Endothelial cell of umbilical vein (primary cell): Measurements from ENCODE around the gene VCAN. TPM values are rescaled to one million over a fixed set of nuclear protein-coding genes. Genes with fewer than 3 reads are reported as not detected.

Source experiments
- BruUV-seq: library from RNA; stranded (reverse); fragments of 400-500 nt; replicated peaks from 2 replicates; lab custom pipeline; 2021; lab: Mats Ljungman, UMichigan
- CTCF ChIA-PET: fragments of 300-600, 350-600 bp; sonication (Branson Sonifier 250); formaldehyde crosslinking; loops from one replicate; lab custom pipeline; 2021; ENCODE audit warnings: antibody characterized with exemption, inconsistent platforms; lab: Charles Lee
- POLR2A ChIA-PET: fragments of 300-600, 350-600 bp; sonication (Branson Sonifier 250); formaldehyde crosslinking; loops from one replicate; lab custom pipeline; 2021; ENCODE audit warnings: antibody characterized with exemption, inconsistent platforms; lab: Charles Lee
- DNase-seq: peaks from one replicate; pipeline ENCODE4 v3.0.0-alpha.2; 2011; ENCODE audit warnings: low read depth, low spot score
- FAIRE-seq: peaks from 2 replicates; lab custom pipeline; 2011; peaks lifted over from hg19 to GRCh38; lab: Jason Lieb, UNC
- H2AFZ ChIP-seq: 2 replicates; pipeline ENCODE4 v1.6.0; 2012; ENCODE audit warnings: low read depth, low read length, control low read depth, inconsistent platforms
- H3K27ac ChIP-seq: 2 replicates; pipeline ENCODE4 v1.5.1; 2011; ENCODE audit warnings: low read depth, mild to moderate bottlenecking, control low read depth, low read length, moderate library complexity; ENCODE audit not compliant: insufficient read depth
- H3K27me3 ChIP-seq, 2 experiments: 2 replicates each; pipeline versions ENCODE4 v1.6.0 to v1.6.1; 2011; ENCODE audit warnings: low read length in 2 of 2, mixed read lengths in 1 of 2; ENCODE audit not compliant: control insufficient read depth in 2 of 2, insufficient read depth in 2 of 2
- H3K36me3 ChIP-seq, 2 experiments: 2 replicates in 1 of 2; 3 replicates in 1 of 2; pipeline ENCODE4 v1.5.1; 2011; ENCODE audit warnings: low read length in 2 of 2, mild to moderate bottlenecking in 1 of 2, moderate library complexity in 1 of 2; ENCODE audit not compliant: control insufficient read depth in 2 of 2, insufficient read depth in 2 of 2; ENCODE audit errors: extremely low read depth in 1 of 2
- H3K4me1 ChIP-seq: 3 replicates; pipeline ENCODE4 v1.5.1; 2011; ENCODE audit warnings: mild to moderate bottlenecking, low read length; ENCODE audit not compliant: control insufficient read depth, insufficient read depth; ENCODE audit errors: extremely low read depth
- H3K4me2 ChIP-seq: 2 replicates; pipeline ENCODE4 v1.6.1; 2011; ENCODE audit warnings: low read length, control low read depth, mixed read lengths; ENCODE audit not compliant: insufficient read depth
- H3K4me3 ChIP-seq, 3 experiments: fragments of 200-600 bp in 1 of 3; sonication (generic), shearing (Covaris generic) in 1 of 3; replicated peaks in 1 of 3; 2 replicates each; pipeline ENCODE4 v1.5.1; 2011 to 2016; ENCODE audit warnings: control low read depth in 3 of 3, low read length in 3 of 3, mild to moderate bottlenecking in 2 of 3, inconsistent platforms in 1 of 3, low read depth in 1 of 3, moderate library complexity in 1 of 3; ENCODE audit not compliant: insufficient read depth in 1 of 3
- H3K79me2 ChIP-seq: 2 replicates; pipeline ENCODE4 v1.6.0; 2012; ENCODE audit warnings: low read length, inconsistent platforms; ENCODE audit not compliant: control insufficient read depth, insufficient read depth
- H3K9ac ChIP-seq: replicated peaks from 2 replicates; pipeline ENCODE3; 2011; ENCODE audit warnings: low read length, control low read depth; ENCODE audit not compliant: insufficient read depth; ENCODE audit errors: extremely low read depth
- H3K9me1 ChIP-seq: replicated peaks from 3 replicates; pipeline ENCODE4 v1.6.0; 2011; ENCODE audit warnings: mild to moderate bottlenecking, low read length; ENCODE audit not compliant: control insufficient read depth, insufficient read depth; ENCODE audit errors: extremely low read depth
- H3K9me3 ChIP-seq: replicated peaks from 2 replicates; pipeline ENCODE4 v1.5.1; 2012; ENCODE audit warnings: low read length, inconsistent platforms; ENCODE audit not compliant: control insufficient read depth, insufficient read depth
- H4K20me1 ChIP-seq: replicated peaks from 2 replicates; pipeline ENCODE3; 2011; ENCODE audit warnings: mild to moderate bottlenecking, low read length; ENCODE audit not compliant: control insufficient read depth, insufficient read depth; ENCODE audit errors: extremely low read depth
- EZH2 ChIP-seq: IDR thresholded peaks from 2 replicates; pipeline ENCODE4 v1.6.1; 2012; ENCODE audit warnings: borderline replicate concordance, low read depth, mild to moderate bottlenecking, moderate library complexity, low read length, inconsistent platforms; ENCODE audit not compliant: severe bottlenecking
- FOS ChIP-seq: IDR thresholded peaks from 2 replicates; pipeline ENCODE4 v1.6.1; 2011; ENCODE audit warnings: mild to moderate bottlenecking, low read length, moderate library complexity, borderline replicate concordance; ENCODE audit not compliant: insufficient read depth
- JUN ChIP-seq: IDR thresholded peaks from 2 replicates; pipeline ENCODE4 v1.6.1; 2011; ENCODE audit warnings: borderline replicate concordance, low read depth; ENCODE audit not compliant: insufficient read length, insufficient read depth
- MYC ChIP-seq: IDR thresholded peaks from one replicate; pipeline ENCODE4 v1.6.1; 2011; ENCODE audit warnings: mild to moderate bottlenecking, low read depth, low read length
- POLR2AphosphoS5 ChIP-seq: IDR thresholded peaks from 2 replicates; pipeline ENCODE4 v1.6.1; 2012; ENCODE audit warnings: low read depth, mild to moderate bottlenecking, control low read depth, low read length, moderate library complexity; ENCODE audit not compliant: insufficient read depth
- dilution Hi-C: fragments of 300-500 bp; cut with MboI; formaldehyde crosslinking; loops from one replicate; pipeline ENCODE4 v1.15.0; 2019; ENCODE audit warnings: low sequenced_read_pairs; ENCODE audit not compliant: extremely low pct_ligation_motif_present
- intact Hi-C: fragments of 100-400 bp; cut with micrococcal nuclease; formaldehyde crosslinking; loops from one replicate; pipeline ENCODE4 v1.10.0; 2022
- polyA plus RNA-seq, 4 experiments: library from polyadenylated mRNA; depleted of rRNA in 3 of 4; stranded (reverse) in 3 of 4; unstranded in 1 of 4; fragments of >200 nt; gene quantifications; 2 replicates each; pipeline versions ENCODE4 v1.2.1 to v1.2.3, GENCODE V29; 2011 to 2012; ENCODE audit warnings: missing spikeins in 1 of 4
- total RNA-seq: library from RNA; stranded (reverse); gene quantifications from 2 replicates; pipeline ENCODE4 v1.2.3, GENCODE V29; 2021
- TF ChIP-seq, protein P1 (sequence below): IDR thresholded peaks from 2 replicates; pipeline ENCODE4 v1.6.1; 2011; ENCODE audit not compliant: insufficient read depth, insufficient read length

Gene VCAN
- total and polyA plus RNA-seq, 2 donors (not counting 3 experiments of a cell fraction or from before 2014, with no cell fraction given), result 0.35 to 1.2 TPM

DNA sequence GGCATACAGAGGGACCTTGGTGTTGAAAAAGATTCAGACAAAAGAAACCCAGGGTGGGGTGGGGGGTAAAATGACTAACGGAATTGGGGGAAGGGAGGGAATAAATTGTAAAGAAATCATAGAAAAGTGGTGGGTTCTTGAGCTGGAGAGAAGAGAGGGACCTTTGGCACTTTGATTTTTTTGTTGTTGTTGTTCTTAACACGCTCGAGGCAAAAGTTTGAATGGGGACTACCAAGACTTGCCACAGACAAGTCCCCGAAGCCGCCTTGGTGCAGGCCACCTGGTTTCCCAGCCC, 616 bp downstream of the VCAN start:
- Histone ChIP-seq H3K4me2 (peak overlapping the region; percentile 98), H4K20me1 (no peaks in the 10 kb centered on the region), H3K79me2 (no peaks in the 10 kb centered on the region), H3K9ac (no peak overlapping the region), H3K36me3 (no peaks in the 10 kb centered on the region), H2AFZ (no peak overlapping the region), H3K4me1 (peaks cover 35% of the 10 kb centered on the region), H3K4me3 (no peak overlapping the region), H3K9me1 (no peaks in the 10 kb centered on the region), H3K27ac (no peak overlapping the region), H3K9me3 (no peaks in the 10 kb centered on the region), H3K27me3 (peaks cover 60 to 86% of the 10 kb centered on the region in 2 experiments)
- FAIRE-seq (no peak), DNase-seq (no peak)
- intact Hi-C loops (loop anchor here (2.0 to 5.0 kb wide), 4 partner anchors 83 to 1065 kb away; partner anchors contain the start of genes TMEM167A and XRCC4), dilution Hi-C loops (no loop called here)
- no TSS peak for BruUV-seq
- TF ChIP-seq JUN (no peak), FOS (no peak), EZH2 (no peak), MYC (no peak), POLR2AphosphoS5 (no peak)
- TF ChIP-seq, protein P1, sequence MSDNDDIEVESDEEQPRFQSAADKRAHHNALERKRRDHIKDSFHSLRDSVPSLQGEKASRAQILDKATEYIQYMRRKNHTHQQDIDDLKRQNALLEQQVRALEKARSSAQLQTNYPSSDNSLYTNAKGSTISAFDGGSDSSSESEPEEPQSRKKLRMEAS, result no peak
- CTCF ChIA-PET, result interaction anchor here (0.9 to 1.3 kb wide), 4 partner anchors 42 to 1120 kb away, joined by 3 to 4 read pairs (median 4); no protein-coding TSS in a partner anchor
- POLR2A ChIA-PET, result interaction anchor here (0.5 kb wide), 1 partner anchor 988 kb away, joined by 3 read pairs; no protein-coding TSS in a partner anchor
